IPS DF 4.7 (cell line): Measurements from ENCODE around the gene MYO9B.

Experiments used
- DNase-seq: peaks from one replicate; pipeline ENCODE4 v3.0.0-alpha.2; 2013; ENCODE audit warnings: low spot score; ENCODE audit errors: extremely low read depth

The MYO9B gene

GRCh38 chr19:17237747-17238706, 162.4 kb downstream of the MYO9B start:
- no peak for DNase-seq

- no peak for DNase-seq
Observed at GRCh38 chr19:17240062-17240752, 164.6 kb downstream of the MYO9B start.

- DNase-seq, result no peak
Observed at GRCh38 chr19:17240826-17241399, 165.3 kb downstream of the MYO9B start.

GRCh38 chr19:17242431-17243208, 167.0 kb downstream of the MYO9B start:
- DNase-seq, result no peak

- DNase-seq, result no peak
Observed at GRCh38 chr19:17243211-17243829, 167.7 kb downstream of the MYO9B start.

- DNase-seq, result no peak
Observed at GRCh38 chr19:17243830-17244617, 168.4 kb downstream of the MYO9B start.

GRCh38 chr19:17244618-17245534, 169.3 kb downstream of the MYO9B start:
- DNase-seq, result no peak

GRCh38 chr19:17245535-17245984, 170.0 kb downstream of the MYO9B start, which contains the start of gene NR2F6:
Gene NR2F6, minus strand, starts transcription at chr19:17245919. Its CDS starts 699 bp downstream, at chr19:17245220.
- DNase-seq, result no peak

GRCh38 chr19:17246681-17247425, 171.3 kb downstream of the MYO9B start:
- DNase-seq, result no peak

- DNase-seq, result no peak
Observed at GRCh38 chr19:17248011-17248776, 172.6 kb downstream of the MYO9B start.

GRCh38 chr19:17249887-17250548, 174.4 kb downstream of the MYO9B start:
- no peak for DNase-seq

GRCh38 chr19:17254636-17255035, 179.1 kb downstream of the MYO9B start:
- no peak for DNase-seq

- DNase-seq, result no peak
Observed at GRCh38 chr19:17255150-17255621, 179.6 kb downstream of the MYO9B start.

- no peak for DNase-seq
Observed at GRCh38 chr19:17256130-17256529, 180.6 kb downstream of the MYO9B start.

GRCh38 chr19:17259118-17259780, 183.7 kb downstream of the MYO9B start:
- DNase-seq, result no peak

GRCh38 chr19:17259934-17260333, 184.4 kb downstream of the MYO9B start:
- no peak for DNase-seq
